ENCODE data around the gene FAM184B. TPM values are rescaled to one million over a fixed set of nuclear protein-coding genes. Genes with fewer than 3 reads are reported as not detected.

The FAM184B gene
- total RNA-seq, 1 experiment from 2014 or later = 0.09 TPM

DNA sequence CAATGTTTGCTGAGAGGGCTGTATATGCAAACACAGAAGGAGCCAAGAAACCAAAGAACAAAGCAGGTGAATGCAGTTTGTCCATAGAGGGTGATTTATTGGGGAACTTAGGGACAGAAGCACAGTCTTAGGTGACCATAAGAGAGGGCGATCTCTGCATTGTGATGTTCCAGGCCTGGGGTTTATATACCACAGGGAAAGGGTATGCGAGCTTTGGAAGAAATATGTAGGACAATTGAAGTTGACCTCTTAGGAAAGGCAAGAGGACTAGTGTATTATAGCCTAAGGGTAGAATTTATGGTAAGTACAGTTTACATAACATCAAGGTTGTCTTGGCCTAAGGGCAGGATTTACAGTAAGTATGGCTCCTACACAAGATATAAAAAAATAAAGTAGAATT is 27.8 kb downstream of the FAM184B start:
- Histone ChIP-seq H3K4me1 (ENCODE audit: insufficient read depth, low read length) (no peaks in the 10 kb centered on the region), H3K27ac (ENCODE audit: insufficient read length, low read depth, low read length) (no peak overlapping the region), H3K23me2 (ENCODE audit: insufficient read length, low read depth, low read length, poor library complexity, severe bottlenecking) (no peaks in the 10 kb centered on the region), H2BK20ac (ENCODE audit: low read depth, low read length, poor library complexity, severe bottlenecking) (no peak overlapping the region), H2BK15ac (ENCODE audit: low read depth, low read length) (no peak overlapping the region), H2AFZ (ENCODE audit: low read length) (no peak overlapping the region), H2BK12ac (ENCODE audit: insufficient read length, low read depth, low read length) (no peak overlapping the region), H4K8ac (replicated peaks; ENCODE audit: insufficient read length, low read depth, low read length) (no peak overlapping the region), H3K56ac (ENCODE audit: insufficient read length, low read depth, low read length) (no peak overlapping the region), H3K4ac (ENCODE audit: low read depth, low read length) (no peak overlapping the region), H3K9ac (ENCODE audit: extremely low read depth, insufficient read length, low read length) (no peak overlapping the region), H3K23ac (ENCODE audit: insufficient read length, low read depth, low read length) (no peak overlapping the region), H2BK120ac (ENCODE audit: low read depth, low read length, poor library complexity, severe bottlenecking) (no peak overlapping the region), H4K5ac (ENCODE audit: insufficient read length, low read depth, low read length) (no peak overlapping the region), H4K91ac (ENCODE audit: insufficient read length, low read depth, low read length) (no peak overlapping the region), H3K79me2 (ENCODE audit: insufficient read depth, low read length) (no peaks in the 10 kb centered on the region), H3K79me1 (ENCODE audit: insufficient read depth, low read depth, low read length, poor library complexity, severe bottlenecking) (no peaks in the 10 kb centered on the region), H3K27me3 (ENCODE audit: insufficient read depth, low read length) (no peaks in the 10 kb centered on the region), H3K4me2 (ENCODE audit: insufficient read depth, insufficient read length, low read length) (no peak overlapping the region), H3K18ac (ENCODE audit: insufficient read length, low read depth, low read length) (no peak overlapping the region), H2AK5ac (ENCODE audit: insufficient read length, low read length) (no peak overlapping the region), H4K20me1 (ENCODE audit: control insufficient read depth, insufficient read depth, insufficient read length) (no peaks in the 10 kb centered on the region), H2BK5ac (ENCODE audit: insufficient read length, low read length) (no peak overlapping the region), H3T11ph (ENCODE audit: low read length) (no peak overlapping the region), H3K9me3 (ENCODE audit: control insufficient read depth, low read depth, low read length) (no peaks in the 10 kb centered on the region), H3K14ac (ENCODE audit: insufficient read depth, low read length) (no peak overlapping the region)
- Mint-ChIP-seq H3K4me3 (no peak overlapping the region), H3K27me3 (ENCODE audit: low read depth) (peaks cover 9% of the 10 kb centered on the region), H3K9me3 (no peaks in the 10 kb centered on the region), H3K4me1 (no peaks in the 10 kb centered on the region; a peak in 1 of 4 replicates), H3K27ac (no peak overlapping the region), H3K36me3 (ENCODE audit: insufficient read depth in 1 of 3, low read depth in 3 of 3) (no peaks in the 10 kb centered on the region)
- WGBS (ENCODE audit: extremely low coverage, insufficient read length, low lambda C conversion rate) = no CpG with 5 or more reads among the region's 2 CpGs
- DNase-seq = no peak
- TF ChIP-seq, protein P1, sequence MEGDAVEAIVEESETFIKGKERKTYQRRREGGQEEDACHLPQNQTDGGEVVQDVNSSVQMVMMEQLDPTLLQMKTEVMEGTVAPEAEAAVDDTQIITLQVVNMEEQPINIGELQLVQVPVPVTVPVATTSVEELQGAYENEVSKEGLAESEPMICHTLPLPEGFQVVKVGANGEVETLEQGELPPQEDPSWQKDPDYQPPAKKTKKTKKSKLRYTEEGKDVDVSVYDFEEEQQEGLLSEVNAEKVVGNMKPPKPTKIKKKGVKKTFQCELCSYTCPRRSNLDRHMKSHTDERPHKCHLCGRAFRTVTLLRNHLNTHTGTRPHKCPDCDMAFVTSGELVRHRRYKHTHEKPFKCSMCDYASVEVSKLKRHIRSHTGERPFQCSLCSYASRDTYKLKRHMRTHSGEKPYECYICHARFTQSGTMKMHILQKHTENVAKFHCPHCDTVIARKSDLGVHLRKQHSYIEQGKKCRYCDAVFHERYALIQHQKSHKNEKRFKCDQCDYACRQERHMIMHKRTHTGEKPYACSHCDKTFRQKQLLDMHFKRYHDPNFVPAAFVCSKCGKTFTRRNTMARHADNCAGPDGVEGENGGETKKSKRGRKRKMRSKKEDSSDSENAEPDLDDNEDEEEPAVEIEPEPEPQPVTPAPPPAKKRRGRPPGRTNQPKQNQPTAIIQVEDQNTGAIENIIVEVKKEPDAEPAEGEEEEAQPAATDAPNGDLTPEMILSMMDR (conservative IDR thresholded peaks at IDR 0.05) = no peak
